CD4-positive, alpha-beta T cell (primary cell): Measurements from ENCODE around the gene GOLGA5. TPM values are rescaled to one million over a fixed set of nuclear protein-coding genes. Genes with fewer than 3 reads are reported as not detected.

Experiments
- ATAC-seq: fragments of 200-7000 bp; cut with Tn5 transposase; one replicate; pipeline ENCODE4 v1.10.0; 2022; ENCODE audit warnings: mild to moderate bottlenecking; ENCODE audit not compliant: poor library complexity
- CTCF ChIA-PET: fragments of 350-600 bp; sonication (Branson Sonifier 250); formaldehyde crosslinking; loops from one replicate; lab custom pipeline; 2021; ENCODE audit warnings: antibody characterized with exemption, inconsistent platforms; lab: Charles Lee
- POLR2A ChIA-PET: fragments of 350-600 bp; sonication (Branson Sonifier 250); formaldehyde crosslinking; loops from one replicate; lab custom pipeline; 2021; ENCODE audit warnings: antibody characterized with exemption, inconsistent platforms; lab: Charles Lee
- DNase-seq, 14 experiments: peaks; one replicate each; pipeline ENCODE4 v3.0.0-alpha.2; 2013 to 2020; ENCODE audit warnings: mixed read lengths in 2 of 14
- H3K27ac ChIP-seq, 2 donors: one replicate each; pipeline versions ENCODE4 v1.5.1 to v1.7.0; 2013; ENCODE audit warnings: low read length in 2 of 2, low read depth in 1 of 2, mild to moderate bottlenecking in 1 of 2
- H3K27me3 ChIP-seq, 2 experiments: 1 replicate in 1 of 2; 2 replicates in 1 of 2; pipeline versions ENCODE4 v1.6.1 to v1.7.0; 2013; ENCODE audit warnings: low read length in 2 of 2, control low read depth in 1 of 2, mild to moderate bottlenecking in 1 of 2, moderate library complexity in 1 of 2; ENCODE audit not compliant: insufficient read depth in 2 of 2, control insufficient read depth in 1 of 2
- H3K36me3 ChIP-seq: one replicate; pipeline ENCODE4 v1.6.1; 2013; ENCODE audit warnings: low read length, control low read depth; ENCODE audit not compliant: insufficient read depth
- H3K4me1 ChIP-seq: one replicate; pipeline ENCODE4 v1.6.1; 2013; ENCODE audit warnings: low read length, control low read depth; ENCODE audit not compliant: insufficient read depth
- H3K4me3 ChIP-seq: one replicate; pipeline ENCODE4 v1.5.1; 2013; ENCODE audit warnings: mild to moderate bottlenecking, low read length, moderate library complexity
- H3K9me3 ChIP-seq, 2 experiments: 1 replicate in 1 of 2; 2 replicates in 1 of 2; pipeline versions ENCODE4 v1.6.1 to v1.7.0; 2013; ENCODE audit warnings: low read length in 2 of 2, mild to moderate bottlenecking in 2 of 2, control low read depth in 1 of 2, moderate library complexity in 1 of 2; ENCODE audit not compliant: control insufficient read depth in 1 of 2, insufficient read depth in 1 of 2
- H3K27ac Mint-ChIP-seq: one replicate; pipeline ENCODE4 v1.8.0; 2020; ENCODE audit warnings: mixed read lengths
- H3K27me3 Mint-ChIP-seq: one replicate; pipeline ENCODE4 v1.8.0; 2021; ENCODE audit warnings: mixed read lengths
- H3K36me3 Mint-ChIP-seq: one replicate; pipeline ENCODE4 v1.8.0; 2021; ENCODE audit warnings: low read depth, mixed read lengths
- H3K4me1 Mint-ChIP-seq: one replicate; pipeline ENCODE4 v1.8.0; 2021; ENCODE audit warnings: low read depth, mixed read lengths
- H3K4me3 Mint-ChIP-seq: one replicate; pipeline ENCODE4 v1.8.0; 2020; ENCODE audit warnings: mild to moderate bottlenecking, mixed read lengths
- H3K9me3 Mint-ChIP-seq: one replicate; pipeline ENCODE4 v1.8.0; 2020; ENCODE audit warnings: mixed read lengths
- intact Hi-C, 2 experiments: fragments of 100-400 bp; cut with DNase I in 1 of 2; cut with micrococcal nuclease in 1 of 2; formaldehyde crosslinking; loops; one replicate each; pipeline versions ENCODE4 v1.15.1 to v1.9.0; 2023 to 2025; cut with DNase I, micrococcal nuclease
- total RNA-seq, 174 experiments: library from RNA in 2 of 174; stranded (reverse) in 2 of 174; gene quantifications; one replicate each; pipeline ENCODE4 v1.2.3 and lab custom pipeline; 2021 to 2026
- TF ChIP-seq, protein P1 (sequence below): fragments of 200-600 bp; IDR thresholded peaks from one replicate; pipeline ENCODE4 v1.8.0; 2022; ENCODE audit warnings: antibody characterized with exemption, mild to moderate bottlenecking

GOLGA5 gene
- total RNA-seq, 2 experiments from 2014 or later = 5.2 to 6.8 TPM

DNA sequence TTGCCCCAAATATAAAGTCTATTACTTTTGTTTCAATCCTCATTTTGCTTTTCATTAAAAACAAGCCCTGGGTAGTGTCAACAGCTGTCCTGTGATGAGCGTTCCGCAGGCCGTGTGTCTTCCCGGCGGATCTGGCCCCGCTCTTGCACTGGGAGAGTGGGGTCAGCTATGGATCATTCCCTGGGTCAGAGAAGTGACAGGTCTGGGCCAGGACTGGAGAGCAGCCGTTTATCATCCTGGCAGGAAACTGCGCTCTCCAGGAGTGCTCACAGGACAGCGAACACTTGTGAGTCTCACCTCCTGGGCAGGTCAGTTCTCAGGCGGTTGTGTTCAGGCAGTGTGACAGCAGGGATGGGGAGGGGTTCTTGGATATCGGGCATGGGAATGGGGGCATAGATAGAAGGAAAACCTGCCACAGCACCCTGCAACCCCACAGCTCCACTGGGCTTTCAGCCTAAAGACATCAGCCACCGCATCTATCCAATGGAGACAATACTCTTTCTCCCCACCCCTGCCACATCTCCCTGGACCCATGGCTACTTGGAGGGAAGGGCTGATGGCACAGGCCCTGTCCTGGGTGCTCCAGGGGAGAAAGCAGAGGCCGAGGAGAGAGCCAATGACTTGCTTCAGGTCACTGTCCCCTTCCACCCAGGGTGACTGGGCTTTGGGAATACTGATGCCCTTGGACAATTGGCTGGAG, 81.0 kb downstream of the GOLGA5 start:
- DNase-seq (no peak), ATAC-seq (no peak)
- H3K27ac Mint-ChIP-seq = no peak overlapping the region
- H3K4me1 ChIP-seq = no peaks in the 10 kb centered on the region
- no peaks in the 10 kb centered on the region for H3K36me3 ChIP-seq
- no peaks in the 10 kb centered on the region for H3K4me1 Mint-ChIP-seq
- POLR2A ChIA-PET = no interaction called here
- no peaks in the 10 kb centered on the region for H3K9me3 Mint-ChIP-seq
- no peak overlapping the region for H3K4me3 Mint-ChIP-seq
- intact Hi-C loops = no loop called here
- no peak overlapping the region for H3K27ac ChIP-seq
- CTCF ChIA-PET = no interaction called here
- TF ChIP-seq, protein P1, sequence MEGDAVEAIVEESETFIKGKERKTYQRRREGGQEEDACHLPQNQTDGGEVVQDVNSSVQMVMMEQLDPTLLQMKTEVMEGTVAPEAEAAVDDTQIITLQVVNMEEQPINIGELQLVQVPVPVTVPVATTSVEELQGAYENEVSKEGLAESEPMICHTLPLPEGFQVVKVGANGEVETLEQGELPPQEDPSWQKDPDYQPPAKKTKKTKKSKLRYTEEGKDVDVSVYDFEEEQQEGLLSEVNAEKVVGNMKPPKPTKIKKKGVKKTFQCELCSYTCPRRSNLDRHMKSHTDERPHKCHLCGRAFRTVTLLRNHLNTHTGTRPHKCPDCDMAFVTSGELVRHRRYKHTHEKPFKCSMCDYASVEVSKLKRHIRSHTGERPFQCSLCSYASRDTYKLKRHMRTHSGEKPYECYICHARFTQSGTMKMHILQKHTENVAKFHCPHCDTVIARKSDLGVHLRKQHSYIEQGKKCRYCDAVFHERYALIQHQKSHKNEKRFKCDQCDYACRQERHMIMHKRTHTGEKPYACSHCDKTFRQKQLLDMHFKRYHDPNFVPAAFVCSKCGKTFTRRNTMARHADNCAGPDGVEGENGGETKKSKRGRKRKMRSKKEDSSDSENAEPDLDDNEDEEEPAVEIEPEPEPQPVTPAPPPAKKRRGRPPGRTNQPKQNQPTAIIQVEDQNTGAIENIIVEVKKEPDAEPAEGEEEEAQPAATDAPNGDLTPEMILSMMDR = no peak
- peaks cover 25% of the 10 kb centered on the region for H3K27me3 Mint-ChIP-seq
- no peak overlapping the region for H3K4me3 ChIP-seq
- no peaks in the 10 kb centered on the region for H3K36me3 Mint-ChIP-seq
- H3K9me3 ChIP-seq = no peaks in the 10 kb centered on the region
- H3K27me3 ChIP-seq = peaks cover 0 to 4% of the 10 kb centered on the region in 2 experiments

DNA sequence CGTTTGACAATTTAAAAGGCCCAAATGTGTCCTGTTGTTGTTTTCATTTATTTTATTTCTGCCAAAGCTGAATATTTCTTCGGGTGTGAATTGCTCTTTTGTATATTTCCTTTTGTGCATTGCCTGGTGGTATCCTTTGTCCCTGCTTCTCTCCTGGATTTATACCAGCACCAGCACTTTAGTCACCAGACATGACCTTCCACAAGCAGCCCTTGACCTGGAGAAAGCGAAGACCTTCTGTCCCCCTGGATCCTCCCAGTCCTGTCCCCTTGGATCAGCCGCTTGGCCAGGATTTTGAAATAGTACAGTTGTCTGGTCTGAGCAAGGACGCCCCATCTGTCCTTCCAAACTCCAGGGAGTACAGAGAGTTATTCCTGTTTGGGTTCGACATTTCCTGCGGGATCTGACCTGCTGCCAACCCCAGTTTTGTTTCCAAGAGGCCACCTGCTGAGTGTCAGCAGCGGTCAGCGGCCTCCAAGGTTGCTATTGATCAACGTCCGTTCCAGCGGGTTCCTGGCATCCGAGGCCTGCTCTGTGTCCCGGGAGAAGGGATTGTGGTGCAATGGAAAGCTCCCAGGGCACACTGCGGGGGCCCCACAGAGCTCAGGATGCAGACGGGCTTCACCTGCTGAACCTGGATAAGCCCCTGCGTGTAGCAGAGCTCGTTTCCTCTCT, 83.8 kb downstream of the GOLGA5 start:
- TF ChIP-seq, protein P1 = no peak
- Histone ChIP-seq H3K4me1 (no peaks in the 10 kb centered on the region), H3K4me3 (no peak overlapping the region), H3K36me3 (no peaks in the 10 kb centered on the region), H3K27me3 (peaks cover 8 to 14% of the 10 kb centered on the region in 2 experiments), H3K27ac (no peak overlapping the region), H3K9me3 (no peaks in the 10 kb centered on the region)
- Mint-ChIP-seq H3K4me3 (no peak overlapping the region), H3K9me3 (no peaks in the 10 kb centered on the region), H3K27ac (no peak overlapping the region), H3K4me1 (no peaks in the 10 kb centered on the region), H3K27me3 (peaks cover 39% of the 10 kb centered on the region), H3K36me3 (no peaks in the 10 kb centered on the region)
- DNase-seq (no peak), ATAC-seq (no peak)
- CTCF ChIA-PET = no interaction called here
- intact Hi-C loops = no loop called here
- POLR2A ChIA-PET = no interaction called here

DNA sequence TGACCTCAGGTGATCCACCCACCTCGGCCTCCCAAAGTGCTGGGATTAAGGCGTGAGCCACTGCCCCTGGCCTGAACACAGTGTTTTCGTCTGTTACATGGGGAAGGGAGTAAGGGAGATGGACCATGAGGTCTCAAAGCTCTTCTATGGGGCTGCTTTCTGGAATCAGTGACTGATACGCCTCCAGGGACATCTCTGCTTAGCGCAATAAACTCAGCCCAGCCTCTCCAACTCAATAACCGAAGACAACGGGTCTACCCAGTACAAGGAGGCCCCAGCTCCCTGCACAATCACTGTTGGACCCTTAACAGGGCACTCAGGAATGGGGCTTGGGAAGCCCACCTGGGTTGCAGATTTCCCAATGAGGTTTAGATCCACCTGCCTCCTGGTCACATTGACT, 86.2 kb downstream of the GOLGA5 start:
- no peaks in the 10 kb centered on the region for H3K36me3 Mint-ChIP-seq
- Histone ChIP-seq H3K27ac (no peak overlapping the region), H3K9me3 (peaks cover 0 to 8% of the 10 kb centered on the region in 2 experiments), H3K27me3 (peaks cover 8 to 14% of the 10 kb centered on the region in 2 experiments), H3K36me3 (no peaks in the 10 kb centered on the region), H3K4me3 (no peak overlapping the region), H3K4me1 (no peaks in the 10 kb centered on the region)
- H3K4me1 Mint-ChIP-seq = no peaks in the 10 kb centered on the region
- no peak for ATAC-seq
- no peak overlapping the region for H3K27ac Mint-ChIP-seq
- no peak for DNase-seq
- ChIA-PET CTCF (no interaction called here), POLR2A (no interaction called here)
- H3K4me3 Mint-ChIP-seq = no peak overlapping the region
- H3K9me3 Mint-ChIP-seq = no peaks in the 10 kb centered on the region
- H3K27me3 Mint-ChIP-seq = peaks cover 45% of the 10 kb centered on the region
- intact Hi-C loops = no loop called here
- TF ChIP-seq, protein P1 = no peak
